Stomach (tissue), 9 donors: ENCODE data around the gene FCGR3A. TPM values are rescaled to one million over a fixed set of nuclear protein-coding genes. Genes with fewer than 3 reads are reported as not detected.
"Not testable (repeated sequence)": the region's sequence is repeated elsewhere in the genome, so short reads cannot be mapped to it uniquely, and the experiment has no call there.

Source experiments
- DNase-seq, 2 donors: peaks; one replicate each; pipeline versions ENCODE4 v3.0.0 to v3.0.0-alpha.2; 2013 to 2019
- H3K27ac ChIP-seq, 5 donors: fragments of 200-600 bp in 4 of 5; sonication (generic) in 4 of 5; one replicate each; pipeline ENCODE4 v1.5.1; 2013 to 2019; ENCODE audit warnings: mild to moderate bottlenecking in 1 of 5, moderate library complexity in 1 of 5
- H3K27me3 ChIP-seq, 3 donors: fragments of 200-600 bp; sonication (generic); one replicate each; pipeline ENCODE4 v1.5.1; 2017 to 2019; ENCODE audit warnings: mixed run types in 1 of 3
- H3K36me3 ChIP-seq, 4 donors: fragments of 200-600 bp; sonication (generic); 1 replicate in 3 of 4; 2 replicates in 1 of 4; pipeline ENCODE4 v1.5.1; 2016 to 2019
- H3K4me1 ChIP-seq, 4 donors: fragments of 200-600 bp; sonication (generic); one replicate each; pipeline ENCODE4 v1.5.1; 2016 to 2019
- H3K4me3 ChIP-seq, 4 donors: fragments of 200-600 bp; sonication (generic) in 3 of 4; one replicate each; pipeline ENCODE4 v1.5.1; 2016 to 2019; ENCODE audit warnings: mild to moderate bottlenecking in 1 of 4
- H3K9me3 ChIP-seq, 4 donors: fragments of 200-600 bp; sonication (generic); one replicate each; pipeline ENCODE4 v1.5.1; 2016 to 2019
- POLR2AphosphoS5 ChIP-seq, 3 donors: sonication (generic); formaldehyde crosslinking; IDR thresholded peaks; one replicate each; pipeline ENCODE4 v1.6.1; 2016; ENCODE audit warnings: antibody characterized with exemption in 3 of 3
- WGBS, 5 donors: extraction: QIAGEN DNeasy Blood & Tissue Kit in 3 of 5; methylation state at CpG; one replicate each; pipeline versions ENCODE4 v1.1.5 to v1.1.7; 2013 to 2018; 5-methylcytosine and 5-hydroxymethylcytosine counted together
- intact Hi-C: fragments of 100-400 bp; cut with DNase I; formaldehyde crosslinking; loops from one replicate; pipeline ENCODE4 v1.15.1; 2023; ENCODE audit warnings: low total_unique reads
- polyA plus RNA-seq, 3 donors: library from polyadenylated mRNA; stranded (reverse); fragments of 200-250 nt; gene quantifications; one replicate each; pipeline ENCODE4 v1.2.3, GENCODE V29; 2013
- total RNA-seq, 5 donors: library from RNA; depleted of rRNA; stranded (reverse); fragments of >200 nt; gene quantifications; one replicate each; pipeline versions ENCODE4 v1.1.0 to v1.2.3, GENCODE V29; 2014 to 2016
- donor health status: healthy with polysubstance abuse.
- donor health status: Bipolar disorder and iron deficiency.
- donor health status: healthy.

FCGR3A gene
- total and polyA plus RNA-seq, 8 donors, result 2.2 to 18.0 (median 6.7) TPM; not detected in 1

DNA sequence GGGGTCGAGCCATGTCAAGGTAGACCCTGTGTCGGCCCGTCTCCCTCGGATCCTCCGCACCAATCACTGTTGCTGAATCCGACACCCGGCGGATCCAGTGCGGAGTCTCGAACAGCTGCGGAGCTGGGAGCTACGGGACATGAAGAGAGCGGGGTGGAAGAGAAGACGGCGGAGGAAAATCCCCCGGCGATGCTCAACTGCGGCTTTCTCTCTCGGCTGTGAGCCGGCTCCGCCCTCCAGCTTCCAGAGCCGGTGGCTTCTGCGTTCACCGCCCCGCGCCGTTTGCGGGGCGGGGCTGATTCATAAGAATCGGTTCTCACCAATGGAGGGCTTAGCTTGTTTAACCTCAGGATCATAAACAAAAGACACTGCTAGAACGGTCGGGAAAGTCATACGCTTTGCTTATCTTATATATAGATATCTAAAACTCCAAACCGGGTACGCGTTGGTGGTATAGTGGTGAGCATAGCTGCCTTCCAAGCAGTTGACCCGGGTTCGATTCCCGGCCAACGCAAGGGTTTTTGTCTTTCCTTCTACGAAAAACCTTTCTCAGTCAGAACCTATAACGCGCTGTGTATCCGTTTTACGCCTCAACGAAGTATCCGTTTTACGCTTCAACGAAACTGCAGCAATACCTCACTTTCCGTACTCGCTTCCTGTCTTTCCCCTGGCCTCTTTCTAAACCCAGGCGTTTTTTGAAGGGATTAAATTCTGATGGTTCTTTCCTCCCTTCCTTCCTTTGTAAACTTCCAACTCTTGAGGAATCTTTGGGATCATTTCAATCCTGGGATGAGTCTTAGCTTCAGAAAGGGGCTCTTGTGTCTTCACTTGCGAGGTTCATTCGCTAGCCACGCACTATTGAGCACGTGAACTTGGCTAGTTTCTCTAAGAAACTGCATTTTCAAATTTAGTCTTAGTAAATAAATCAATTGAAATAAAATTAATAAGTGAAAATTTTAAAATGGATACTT, 18.7 kb downstream of the FCGR3A start:
- TF ChIP-seq POLR2AphosphoS5 (IDR thresholded peaks at IDR 0.05), result peak; percentile 16 to 51 (median 19)
- Histone ChIP-seq H3K27ac (peak overlapping the region; percentile 82 to 96 (median 88)), H3K4me3 (peak overlapping the region; percentile 54 to 72 (median 62)), H3K4me1 (peaks cover 0 to 27% (median 9%) of the 10 kb centered on the region in 4 donors)
- H3K27me3 ChIP-seq, intact Hi-C loops, H3K9me3 ChIP-seq, H3K36me3 ChIP-seq: not testable (repeated sequence)
- peak; percentile 81 to 93 for DNase-seq
- WGBS, 5 donors, result 3 to 5% (median 4%) methylated on average over 44 to 50 of the region's 56 CpGs

- Histone ChIP-seq H3K4me1 (peaks cover 0 to 30% (median 10%) of the 10 kb centered on the region in 4 donors), H3K4me3 (peak overlapping the region; percentile 54 to 72 (median 62)), H3K27ac (peak overlapping the region; percentile 82 to 96 (median 88))
- H3K27me3 ChIP-seq, H3K36me3 ChIP-seq, H3K9me3 ChIP-seq, intact Hi-C loops: not testable (repeated sequence)
- DNase-seq, result peak; percentile 52 to 83
- WGBS, 5 donors, result 0 to 1% (median 1%) methylated on average over 12 to 13 of the region's 13 CpGs
- peak in 1 of 3 donors; percentile 25 for TF ChIP-seq POLR2AphosphoS5 (IDR thresholded peaks at IDR 0.05)
Observed at GRCh38 chr1:161530158-161530557, 19.5 kb downstream of the FCGR3A start.

- H3K4me1 ChIP-seq, result peaks cover 0 to 35% (median 12%) of the 10 kb centered on the region in 4 donors
- H3K27me3 ChIP-seq, DNase-seq, intact Hi-C loops, H3K9me3 ChIP-seq, H3K36me3 ChIP-seq: not testable (repeated sequence)
- H3K27ac ChIP-seq, result peak overlapping the region in 4 of 5 donors; percentile 82 to 90 (median 88)
- peak overlapping the region in 3 of 4 donors; percentile 54 to 62 (median 62) for H3K4me3 ChIP-seq
- WGBS, 5 donors, result 31 to 40% (median 36%) methylated on average over 18 to 19 of the region's 19 CpGs
Observed at GRCh38 chr1:161529463-161530104, 20.0 kb downstream of the FCGR3A start.

- 19 to 34% (median 27%) methylated on average over 3 of the region's 3 CpGs for WGBS, 5 donors
- H3K9me3 ChIP-seq, H3K27me3 ChIP-seq, H3K36me3 ChIP-seq, H3K27ac ChIP-seq, intact Hi-C loops, H3K4me3 ChIP-seq: not testable (repeated sequence)
- H3K4me1 ChIP-seq, result peaks cover 0 to 35% (median 12%) of the 10 kb centered on the region in 4 donors
- DNase-seq, result peak in 1 of 2 donors; percentile 67
Observed at GRCh38 chr1:161528550-161528949, 21.1 kb downstream of the FCGR3A start.

DNA sequence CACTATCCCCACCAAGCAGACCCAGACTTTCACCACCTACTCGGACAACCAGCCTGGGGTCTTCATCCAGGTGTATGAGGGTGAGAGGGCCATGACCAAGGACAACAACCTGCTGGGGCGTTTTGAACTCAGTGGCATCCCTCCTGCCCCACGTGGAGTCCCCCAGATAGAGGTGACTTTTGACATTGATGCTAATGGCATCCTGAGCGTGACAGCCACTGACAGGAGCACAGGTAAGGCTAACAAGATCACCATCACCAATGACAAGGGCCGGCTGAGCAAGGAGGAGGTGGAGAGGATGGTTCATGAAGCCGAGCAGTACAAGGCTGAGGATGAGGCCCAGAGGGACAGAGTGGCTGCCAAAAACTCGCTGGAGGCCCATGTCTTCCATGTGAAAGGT, 23.7 kb downstream of the FCGR3A start:
- intact Hi-C loops, result not testable (repeated sequence)
- peaks cover 0 to 17% (median 3%) of the 10 kb centered on the region in 4 donors for H3K4me1 ChIP-seq

DNA sequence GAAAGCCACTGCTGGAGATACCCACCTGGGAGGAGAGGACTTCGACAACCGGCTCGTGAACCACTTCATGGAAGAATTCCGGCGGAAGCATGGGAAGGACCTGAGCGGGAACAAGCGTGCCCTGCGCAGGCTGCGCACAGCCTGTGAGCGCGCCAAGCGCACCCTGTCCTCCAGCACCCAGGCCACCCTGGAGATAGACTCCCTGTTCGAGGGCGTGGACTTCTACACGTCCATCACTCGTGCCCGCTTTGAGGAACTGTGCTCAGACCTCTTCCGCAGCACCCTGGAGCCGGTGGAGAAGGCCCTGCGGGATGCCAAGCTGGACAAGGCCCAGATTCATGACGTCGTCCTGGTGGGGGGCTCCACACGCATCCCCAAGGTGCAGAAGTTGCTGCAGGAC, 24.3 kb downstream of the FCGR3A start:
- H3K27me3 ChIP-seq, H3K9me3 ChIP-seq, H3K36me3 ChIP-seq, DNase-seq, intact Hi-C loops: not testable (repeated sequence)
- 35 to 61% (median 47%) methylated on average over 3 to 21 of the region's 23 CpGs for WGBS, 5 donors
- peak overlapping the region; percentile 61 to 71 (median 66) for H3K4me3 ChIP-seq
- H3K4me1 ChIP-seq, result peaks cover 0 to 17% (median 3%) of the 10 kb centered on the region in 4 donors
- peak overlapping the region in 2 of 5 donors; percentile 60 to 89 for H3K27ac ChIP-seq

More for the DNA sequence above, 23.7 kb downstream of the FCGR3A start:
- not testable (repeated sequence) for H3K9me3 ChIP-seq, DNase-seq, H3K27me3 ChIP-seq, H3K36me3 ChIP-seq, H3K27ac ChIP-seq, H3K4me3 ChIP-seq
- 82 to 87% (median 86%) methylated on average over 4 to 7 of the region's 7 CpGs for WGBS, 5 donors

GRCh38 chr1:161524742-161525291, 24.8 kb downstream of the FCGR3A start:
- H3K36me3 ChIP-seq, H3K27me3 ChIP-seq, H3K9me3 ChIP-seq, intact Hi-C loops: not testable (repeated sequence)
- WGBS, 5 donors, result 0 to 20% (median 6%) methylated on average over 1 to 38 of the region's 55 CpGs
- peak in 1 of 2 donors; percentile 29 for DNase-seq
- peak overlapping the region in 4 of 5 donors; percentile 56 to 92 (median 74) for H3K27ac ChIP-seq
- peak overlapping the region; percentile 61 to 71 (median 66) for H3K4me3 ChIP-seq
- peaks cover 0 to 13% (median 3%) of the 10 kb centered on the region in 4 donors for H3K4me1 ChIP-seq
